T follicular helper cell (primary cell): ENCODE data around the gene PHKB.
"Not testable (repeated sequence)": the region's sequence is repeated elsewhere in the genome, so short reads cannot be mapped to it uniquely, and the experiment has no call there.

Source experiments
- DNase-seq: peaks from one replicate; pipeline ENCODE4 v3.0.0-alpha.2; 2020; ENCODE audit warnings: low read depth
- total RNA-seq, 2 experiments: gene quantifications; one replicate each; lab custom pipeline; 2026; lab: John Stamatoyannopoulos, UW

PHKB gene
- 20.2 to 46.7 reads per million in 2 experiments for total RNA-seq

DNA sequence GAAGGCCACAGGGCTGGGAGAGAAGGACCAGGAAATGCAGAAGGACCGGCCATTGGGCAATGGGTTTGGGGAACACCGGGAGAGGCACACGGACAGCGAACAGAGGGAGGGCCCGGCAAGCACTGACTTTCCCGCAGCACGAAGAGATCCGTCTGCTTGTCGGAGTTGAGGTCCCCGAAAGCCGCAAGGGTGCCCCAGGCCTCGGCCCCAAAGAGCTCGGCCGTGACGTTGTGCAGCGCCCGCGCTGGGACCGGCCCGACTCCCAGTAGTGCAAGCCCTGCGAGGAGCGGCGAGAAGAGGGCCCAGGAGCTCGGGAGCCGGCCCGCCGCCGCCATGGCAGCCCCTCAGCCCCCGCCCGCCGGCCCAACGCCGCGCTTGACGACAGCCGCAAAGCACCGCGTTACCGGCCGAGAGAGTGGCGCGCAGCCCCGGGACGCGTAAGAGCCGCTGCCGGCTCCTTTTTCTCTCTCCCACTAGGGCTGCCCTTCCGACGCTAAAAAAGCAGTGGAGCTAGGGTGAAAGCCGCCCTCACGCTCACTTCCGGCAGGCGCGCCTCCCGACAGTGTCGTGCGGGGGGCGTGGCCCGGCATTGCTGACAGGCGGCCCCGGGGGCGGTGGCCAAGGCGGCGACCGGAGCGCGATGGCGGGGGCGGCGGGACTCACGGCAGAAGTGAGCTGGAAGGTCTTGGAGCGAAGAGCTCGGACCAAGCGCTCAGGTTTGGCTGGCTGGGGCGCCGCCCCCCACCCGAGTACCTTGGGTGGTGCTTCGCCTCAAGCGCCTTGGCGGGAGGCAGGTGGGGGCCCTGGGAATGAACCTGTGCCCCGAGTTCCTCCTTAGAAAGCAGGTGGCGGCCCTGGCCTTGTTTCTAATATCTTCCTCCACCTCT lies at the start of gene PHKB, which contains the start of gene ITFG1:
Gene PHKB (plus strand): TSS at position 621 of the 887 bp plus-strand sequence. CDS start 20 bp downstream, at position 641.
Gene ITFG1 (minus strand): TSS at position 353 of the 887 bp plus-strand sequence. CDS start 18 bp downstream, at position 335.
- DNase-seq = peak; percentile 95

DNA sequence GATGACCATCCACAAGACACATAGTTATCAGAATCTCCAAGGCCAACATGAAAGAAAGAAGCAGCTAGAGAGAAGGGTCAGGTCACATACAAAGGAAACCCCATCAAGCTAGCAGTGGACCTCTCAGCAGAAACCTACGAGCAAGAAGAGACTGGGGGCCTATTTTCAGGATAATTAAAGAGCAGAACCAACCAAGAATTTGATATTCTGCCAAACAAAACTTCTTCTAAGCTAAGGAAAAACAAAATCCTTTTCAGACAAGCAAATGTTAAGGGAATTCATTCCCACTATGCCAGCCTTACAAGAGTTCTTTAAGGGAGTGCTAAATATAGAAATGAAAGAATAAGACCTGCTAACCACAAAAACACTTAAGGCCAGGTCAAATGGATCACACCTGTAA lies 48.1 kb upstream of the PHKB start:
- DNase-seq = no peak

DNA sequence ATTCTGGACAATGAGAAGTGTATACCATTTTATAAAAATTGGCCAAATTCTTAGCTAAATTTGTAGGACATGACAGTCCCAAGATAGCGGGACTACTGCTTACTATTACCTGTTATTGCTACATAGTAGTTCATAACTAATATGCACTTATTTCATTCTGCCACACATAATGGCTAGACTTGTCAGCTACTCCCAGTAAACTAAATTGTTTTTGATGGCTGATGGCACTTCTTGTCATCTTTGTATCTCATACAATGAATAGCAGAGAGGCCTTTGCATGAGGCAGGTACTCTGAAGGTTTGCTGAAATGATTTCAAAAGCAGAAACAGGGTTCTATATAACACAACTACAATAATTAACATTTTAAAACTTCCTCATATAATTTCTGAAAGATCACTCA lies 44.3 kb upstream of the PHKB start:
- DNase-seq = no peak

DNA sequence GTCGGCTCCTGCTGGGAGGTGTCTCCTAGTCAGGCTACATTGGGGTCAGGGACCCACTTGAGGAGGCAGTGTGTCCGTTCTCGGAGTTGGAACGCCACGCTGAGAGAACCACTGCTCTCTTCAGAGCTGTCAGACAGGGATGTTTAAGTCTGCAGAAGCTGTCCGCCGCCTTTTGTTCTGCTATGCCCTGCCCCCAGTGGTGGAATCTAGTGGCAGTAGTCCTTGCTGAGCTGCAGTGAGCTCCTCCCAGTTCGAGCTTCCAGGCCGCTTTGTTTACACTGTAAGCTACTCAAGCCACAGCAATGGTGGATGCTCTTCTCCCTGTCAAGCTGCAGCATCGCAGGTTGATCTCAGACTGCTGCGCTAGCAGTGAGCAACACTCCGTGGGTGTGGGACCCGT lies 36.3 kb upstream of the PHKB start:
- DNase-seq = no peak

DNA sequence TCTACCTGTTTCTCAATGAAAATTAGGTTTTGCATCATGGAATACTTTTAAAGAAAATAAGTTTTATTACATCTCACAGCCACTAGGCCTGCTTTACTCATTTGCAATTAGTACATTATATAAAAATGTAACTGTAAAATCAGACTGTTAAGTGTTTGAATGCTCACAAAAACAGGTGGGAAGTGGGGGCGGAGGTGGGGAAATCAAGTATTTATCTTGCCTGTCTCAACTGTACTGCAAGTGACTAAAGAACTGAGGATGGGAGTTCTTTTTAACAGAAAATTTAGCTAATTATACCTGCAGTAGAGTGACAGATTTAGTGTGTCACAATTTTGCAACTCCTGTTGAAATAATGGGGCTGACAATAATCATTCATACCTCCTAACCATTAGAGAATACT lies 34.3 kb upstream of the PHKB start:
- DNase-seq = no peak

DNA sequence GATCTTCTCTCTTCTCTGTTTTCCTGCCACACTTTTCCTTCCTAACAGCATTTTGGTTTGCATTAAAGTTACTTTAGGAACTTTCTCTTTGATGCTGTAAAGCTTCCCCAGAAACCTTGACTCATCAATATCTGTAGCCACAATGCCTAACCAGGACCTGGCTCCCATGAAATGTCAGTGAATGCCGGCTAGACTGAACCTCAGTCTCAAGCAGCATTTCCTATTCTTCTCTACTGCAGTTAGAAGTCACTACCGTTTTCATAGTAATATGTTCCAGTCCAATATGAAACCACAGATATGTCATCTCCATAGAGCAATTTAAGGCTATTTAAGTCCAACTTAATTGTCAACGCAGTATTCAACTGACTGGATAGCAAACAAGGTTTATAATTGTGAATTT lies 29.2 kb upstream of the PHKB start:
- no peak for DNase-seq

DNA sequence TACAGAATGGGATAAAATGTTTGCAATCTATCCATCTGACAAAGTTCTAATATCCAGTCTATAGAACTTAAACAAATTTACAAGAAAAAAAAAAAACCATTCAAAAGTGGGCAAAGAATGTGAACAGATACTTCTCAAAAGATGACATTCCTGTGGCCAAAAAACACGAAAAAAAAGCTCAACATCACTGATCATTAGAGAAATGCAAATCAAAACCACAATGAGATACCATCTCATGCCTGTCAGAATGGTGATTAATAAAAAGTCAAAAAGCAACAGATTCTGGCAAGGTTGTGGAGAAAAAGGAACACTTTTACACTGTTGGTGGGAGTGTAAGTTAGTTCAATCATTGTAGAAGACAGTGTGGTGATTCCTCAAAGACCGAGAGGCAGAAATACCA lies 26.9 kb upstream of the PHKB start:
- not testable (repeated sequence) for DNase-seq

DNA sequence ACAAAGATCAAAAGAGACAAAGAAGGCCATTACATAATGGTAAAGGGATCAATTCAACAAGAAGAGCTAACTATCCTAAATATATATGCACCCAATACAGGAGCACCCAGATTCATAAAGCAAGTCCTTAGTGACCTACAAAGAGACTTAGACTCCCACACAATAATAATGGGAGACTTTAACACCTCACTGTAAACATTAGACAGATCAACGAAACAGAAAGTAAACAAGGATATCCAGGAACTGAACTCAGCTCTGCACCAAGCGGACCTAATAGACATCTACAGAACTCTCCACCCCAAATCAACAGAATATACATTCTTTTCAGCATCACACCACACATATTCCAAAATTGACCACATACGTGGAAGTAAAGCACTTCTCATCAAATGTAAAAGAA lies 21.1 kb upstream of the PHKB start:
- DNase-seq = not testable (repeated sequence)

DNA sequence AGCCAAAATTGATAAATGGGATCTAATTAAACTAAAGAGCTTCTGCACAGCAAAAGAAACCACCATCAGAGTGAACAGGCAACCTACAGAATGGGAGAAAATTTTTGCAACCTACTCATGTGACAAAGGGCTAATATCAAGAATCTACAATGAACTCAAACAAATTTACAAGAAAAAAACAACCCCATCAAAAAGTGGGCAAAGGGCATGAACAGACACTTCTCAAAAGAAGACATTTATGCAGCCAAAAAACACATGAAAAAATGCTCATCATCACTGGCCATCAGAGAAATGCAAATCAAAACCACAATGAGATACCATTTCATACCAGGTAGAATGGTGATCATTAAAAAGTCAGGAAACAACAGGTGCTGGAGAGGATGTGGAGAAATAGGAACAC lies 18.2 kb upstream of the PHKB start:
- DNase-seq = not testable (repeated sequence)

DNA sequence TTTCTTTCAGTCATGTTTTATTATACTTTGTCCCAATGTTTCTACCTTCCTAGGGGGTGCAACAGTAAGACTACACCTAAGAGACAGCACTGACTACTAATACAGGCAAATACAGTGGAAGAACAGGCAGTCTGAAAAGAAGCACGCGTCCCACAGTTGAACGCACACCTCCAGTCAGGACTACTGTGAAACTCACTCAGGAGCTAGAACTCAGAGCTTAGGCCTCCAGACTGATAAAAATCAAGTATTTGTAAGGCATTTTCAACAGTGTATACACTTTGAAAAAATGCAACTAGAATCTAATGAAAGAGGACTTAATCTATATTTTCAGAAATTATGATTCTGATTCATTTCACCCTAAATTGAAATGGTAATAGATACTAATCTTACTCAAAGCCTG lies 14.7 kb upstream of the PHKB start:
- DNase-seq = no peak

DNA sequence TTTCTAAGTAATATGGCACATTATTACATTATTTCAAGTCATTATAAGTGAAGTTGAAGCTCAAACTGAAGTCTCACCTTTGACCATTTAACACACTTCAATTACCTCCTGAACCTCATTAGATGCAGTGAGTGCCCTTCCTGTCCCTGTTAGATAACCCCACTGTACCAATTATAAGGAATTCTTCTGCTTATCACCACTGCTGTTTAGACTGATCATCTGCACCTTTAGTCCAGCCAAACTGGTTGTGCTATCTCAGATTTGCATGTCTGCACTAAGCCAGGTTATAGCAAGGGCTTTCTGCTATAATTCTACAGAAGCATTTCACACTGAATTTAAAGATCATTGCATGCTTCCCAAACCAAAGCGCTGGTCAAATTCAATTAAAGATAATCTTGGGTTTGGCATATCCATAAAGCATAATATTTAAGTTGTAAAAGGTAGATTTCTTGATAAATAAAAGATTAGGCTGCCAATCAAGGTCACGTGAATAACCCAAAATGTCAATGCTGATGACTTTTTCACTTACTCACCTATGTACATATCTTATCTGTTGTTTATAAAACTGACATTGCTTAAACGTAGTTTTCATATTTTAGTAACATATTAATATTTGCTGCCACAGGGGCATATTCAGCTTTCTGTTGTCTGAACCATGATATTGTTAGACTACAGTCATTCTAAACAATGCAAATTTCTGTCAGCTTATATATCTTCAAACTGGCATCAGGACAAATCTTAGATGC lies 12.1 kb upstream of the PHKB start:
- no peak for DNase-seq

DNA sequence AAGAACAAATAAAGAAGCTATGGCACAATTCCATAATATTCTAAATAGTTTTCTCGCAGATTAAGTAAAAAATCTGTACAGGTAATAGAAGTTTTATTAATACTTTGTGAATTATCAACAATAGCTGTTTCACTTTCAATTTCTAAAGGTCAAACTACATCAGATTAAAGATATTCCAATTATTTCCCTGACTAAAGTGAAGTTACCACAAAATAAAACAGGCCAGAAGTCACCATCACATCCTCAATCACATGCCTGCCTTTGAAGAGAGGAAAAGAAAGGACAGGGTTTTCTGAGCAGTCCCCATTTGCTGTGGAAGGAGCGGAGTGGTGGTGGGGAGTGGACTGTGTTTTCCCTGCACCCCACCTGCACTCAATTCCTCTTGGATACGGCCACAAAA lies 11.3 kb upstream of the PHKB start:
- no peak for DNase-seq

DNA sequence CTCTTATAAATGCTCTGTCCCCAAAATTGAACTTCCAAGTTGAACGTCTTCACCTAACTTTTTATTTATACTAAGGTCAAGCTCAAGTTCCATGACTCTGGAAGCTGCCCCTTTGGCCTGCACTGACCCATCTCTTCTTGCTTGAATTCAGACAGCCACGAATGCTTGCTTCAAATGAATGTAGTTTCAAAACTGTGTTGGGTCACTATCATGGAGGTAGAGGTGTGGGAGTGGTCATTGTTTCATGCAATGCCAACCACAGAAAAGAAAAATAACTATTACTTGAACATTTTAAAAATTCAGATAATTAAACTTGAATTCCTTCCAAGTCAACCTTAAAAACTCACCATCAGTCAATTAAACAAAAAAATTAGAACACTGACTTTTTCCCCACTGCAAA lies 2.8 kb upstream of the PHKB start:
- no peak for DNase-seq

DNA sequence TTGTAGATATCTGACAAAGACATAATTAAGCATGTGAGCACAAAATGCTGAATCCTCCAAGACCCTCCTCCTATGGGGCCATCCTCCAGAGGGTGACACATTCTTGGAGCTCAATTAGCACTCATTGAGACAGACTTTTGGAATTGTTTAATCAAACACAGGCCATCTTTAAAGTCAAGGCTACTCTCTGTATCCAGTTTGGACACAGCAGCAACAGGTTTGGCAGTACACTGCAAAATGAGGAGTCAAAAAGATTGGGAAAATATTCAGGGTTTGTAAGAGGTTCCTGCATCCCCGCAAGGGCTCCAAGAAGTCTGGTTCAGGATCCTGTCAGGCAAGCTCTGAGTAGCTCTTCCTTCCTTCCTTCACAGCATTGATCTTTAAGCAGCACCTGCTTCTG lies 1.5 kb upstream of the PHKB start:
- DNase-seq = no peak

DNA sequence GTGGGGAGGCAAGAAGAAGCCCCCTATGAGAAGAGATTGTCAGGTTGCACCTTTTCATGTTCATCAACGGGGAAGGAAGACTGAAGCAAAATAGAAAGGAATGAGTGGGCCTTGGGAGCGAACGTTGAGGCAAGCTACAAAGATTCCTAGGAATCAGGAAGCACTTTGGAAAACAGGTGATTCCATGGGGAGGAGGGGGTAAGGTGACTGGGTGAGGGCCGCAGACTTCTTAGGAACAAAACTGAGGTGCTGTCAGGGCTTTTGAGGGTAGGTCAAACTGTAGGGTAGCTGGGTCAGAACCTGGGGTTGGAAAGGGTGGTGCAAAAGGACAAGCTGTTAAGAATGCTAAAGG lies 796 bp upstream of the PHKB start:
- no peak for DNase-seq

DNA sequence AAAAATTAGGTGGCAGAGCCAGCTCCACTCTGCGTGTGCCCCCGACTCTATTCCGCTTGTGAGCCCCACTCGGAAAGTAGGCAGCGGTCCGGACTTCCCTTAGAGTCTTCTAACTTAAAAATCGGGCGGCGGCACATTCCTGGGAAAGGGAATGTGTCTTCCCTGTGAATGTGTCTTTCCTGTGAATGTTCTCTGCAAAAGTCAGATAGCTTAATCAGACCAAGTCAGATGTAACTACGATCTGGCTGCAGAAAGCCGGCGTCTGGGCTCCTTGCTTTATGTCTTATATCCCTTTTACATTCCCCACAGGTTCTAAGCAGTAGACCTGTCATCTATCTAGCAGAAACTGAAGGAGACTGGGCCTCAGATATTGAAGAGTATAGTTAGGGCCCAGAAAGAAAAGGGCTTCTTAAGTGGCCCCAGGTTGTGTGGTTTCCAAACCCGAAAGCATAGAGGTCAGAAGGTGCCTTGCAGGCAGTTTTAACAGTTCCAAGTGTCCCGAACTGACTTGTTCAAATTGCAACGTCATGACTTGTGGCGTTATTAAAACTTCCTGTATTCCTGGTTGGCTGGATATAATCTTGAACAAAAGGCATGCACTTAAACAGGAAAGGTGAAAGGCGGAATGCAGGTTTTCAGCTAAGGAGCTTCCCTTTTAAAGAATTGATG lies 601 bp downstream of the PHKB start:
- DNase-seq = no peak

DNA sequence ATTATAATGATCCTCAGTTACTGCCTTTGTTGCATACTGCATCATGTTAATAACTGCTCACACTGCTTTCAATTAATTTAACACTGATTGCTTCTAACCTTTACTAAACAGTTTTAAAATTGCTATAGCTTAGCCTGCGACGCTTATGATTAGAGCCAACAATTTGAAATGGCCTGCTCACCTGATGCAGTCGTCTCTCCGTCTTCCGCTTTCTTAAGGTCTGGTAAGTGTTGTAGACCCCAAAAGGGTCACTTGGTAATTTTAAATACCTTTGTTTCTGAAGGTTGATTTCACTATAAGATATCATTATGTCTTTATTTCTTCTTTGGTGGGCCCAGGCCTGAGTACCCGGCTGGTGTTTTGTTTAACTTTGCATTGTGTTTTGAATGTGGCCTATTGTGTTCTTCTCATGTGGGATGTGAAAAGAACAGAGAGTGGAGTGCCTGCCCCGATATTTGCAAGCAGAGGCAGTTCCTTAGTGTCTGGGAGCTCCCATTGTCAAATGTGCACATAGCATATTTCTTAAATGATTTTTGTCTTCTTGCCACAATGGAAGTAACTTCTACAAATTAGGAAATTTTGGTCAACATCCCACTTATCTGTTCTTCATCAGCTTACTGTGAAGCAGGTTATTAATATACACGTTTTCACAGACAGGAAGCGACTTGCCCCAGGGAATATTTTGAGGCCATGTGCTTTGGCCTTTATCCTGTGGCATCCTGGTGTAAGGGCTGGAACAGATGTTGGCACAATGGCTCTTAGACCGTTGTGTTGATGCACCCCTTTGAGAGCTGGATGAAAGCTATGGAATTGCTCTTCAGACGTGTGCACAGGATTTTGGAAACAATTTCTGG lies 2.9 kb downstream of the PHKB start:
- no peak for DNase-seq

DNA sequence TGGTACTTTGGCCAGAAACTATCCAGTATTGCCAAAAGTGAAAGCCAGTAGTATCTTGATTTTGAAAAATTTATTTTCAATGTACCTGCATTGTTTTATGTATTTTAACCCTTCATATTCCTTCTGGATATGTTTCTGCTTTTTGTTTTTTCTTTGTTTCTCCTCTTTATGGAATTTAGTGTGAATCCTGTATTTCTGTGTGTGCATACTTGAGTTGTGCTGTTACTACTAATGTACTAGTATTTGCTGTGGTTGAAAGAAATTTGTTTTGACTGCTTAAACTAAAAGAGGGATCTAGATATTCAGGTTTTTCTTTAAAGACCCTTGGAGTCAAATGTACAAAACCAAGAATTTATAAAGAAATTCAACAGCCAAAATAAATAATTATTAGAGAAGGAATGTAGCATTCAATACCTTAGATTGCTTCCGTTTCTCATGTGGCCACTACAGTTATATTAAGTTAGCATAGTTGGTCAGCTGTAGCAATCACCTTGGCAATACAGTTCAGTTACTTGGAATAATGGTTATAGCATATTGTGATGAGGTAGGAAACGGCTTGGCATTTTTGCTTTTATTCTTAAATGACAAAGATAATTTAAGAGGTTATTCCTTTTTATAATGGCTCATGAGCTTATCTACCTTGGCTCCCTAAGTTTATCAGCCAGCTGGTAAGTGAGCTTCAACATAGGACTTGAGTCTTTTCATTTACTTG lies 4.9 kb downstream of the PHKB start:
- DNase-seq = no peak

DNA sequence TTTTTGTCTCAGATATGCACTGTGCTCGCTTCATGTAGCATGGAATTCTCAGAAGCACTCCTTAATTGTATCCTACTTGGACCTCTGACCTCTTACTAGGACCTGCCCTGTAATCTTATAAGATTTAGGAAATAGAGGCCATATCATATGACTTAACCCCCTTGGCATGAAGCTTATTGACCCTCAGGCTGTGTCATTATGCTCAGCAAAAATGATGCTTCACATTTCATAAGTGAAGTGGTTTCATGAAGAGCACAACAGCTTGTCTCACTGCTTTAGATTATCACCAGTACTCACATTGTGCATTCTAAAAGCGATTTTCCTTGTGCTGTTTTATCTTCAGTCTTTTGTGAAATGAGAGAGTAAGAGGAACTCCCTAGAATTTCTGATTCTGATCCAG lies 6.4 kb downstream of the PHKB start:
- DNase-seq = no peak

DNA sequence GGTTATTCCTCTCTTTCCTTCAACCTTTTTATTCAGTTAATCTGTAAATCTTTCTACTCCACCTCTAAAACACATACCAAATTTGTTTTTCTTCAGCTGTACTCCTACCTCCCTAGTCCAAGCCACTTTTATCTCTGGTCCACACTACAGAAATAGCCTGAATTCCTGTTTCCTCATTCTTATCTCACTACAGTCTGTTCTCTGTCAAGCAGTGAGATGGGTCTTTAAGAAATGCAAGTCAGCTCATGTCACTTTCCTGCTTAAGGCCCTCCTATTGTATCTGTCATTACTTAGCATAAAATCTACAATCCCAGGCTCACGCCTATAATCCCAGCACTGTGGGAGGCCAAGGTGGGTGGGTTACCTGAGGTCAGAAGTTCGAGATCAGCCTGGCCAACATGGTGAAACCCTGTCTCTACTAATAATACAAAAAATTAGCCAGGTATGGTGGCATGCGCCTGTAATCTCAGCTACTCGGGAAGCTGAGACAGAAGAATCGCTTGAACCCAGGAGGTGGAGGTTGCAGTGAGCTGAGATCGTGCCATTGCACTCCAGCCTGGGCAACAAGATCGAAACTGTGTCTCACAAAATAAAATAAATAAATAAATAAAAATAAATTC lies 7.0 kb downstream of the PHKB start:
- DNase-seq = not testable (repeated sequence)

DNA sequence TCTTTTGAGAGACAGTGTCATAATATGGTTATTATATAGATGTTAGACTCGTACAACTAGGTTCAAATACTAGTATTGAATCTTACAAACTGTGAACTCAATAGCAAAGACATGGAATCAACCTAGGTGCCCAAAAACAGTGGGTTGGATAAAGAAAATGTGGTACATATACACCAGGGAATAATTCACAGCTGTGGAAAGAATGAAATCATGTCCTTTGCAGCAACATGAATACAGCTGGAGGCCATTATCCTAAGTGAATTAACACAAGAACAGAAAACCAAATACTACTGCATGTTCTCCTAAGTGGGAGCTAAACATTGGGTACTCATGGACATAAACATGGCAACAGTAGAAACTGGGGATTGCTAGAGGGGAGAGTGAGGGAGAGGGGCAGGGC lies 8.1 kb downstream of the PHKB start:
- DNase-seq = no peak
